Activated CD4-positive, alpha-beta T cell treated with anti-CD3 and anti-CD28 coated beads for 24 hours (primary cell): ENCODE data around the gene NR1I3.
"Not testable (repeated sequence)": the region's sequence is repeated elsewhere in the genome, so short reads cannot be mapped to it uniquely, and the experiment has no call there.

ENCODE experiments used
- DNase-seq, 2 donors: peaks; one replicate each; pipeline ENCODE4 v3.0.0-alpha.2; 2020; ENCODE audit warnings: low read depth in 2 of 2

NR1I3 gene

GRCh38 chr1:161238039-161238473 is at the start of gene NR1I3:
TSS of gene NR1I3 (minus strand) at chr1:161238203. CDS start at chr1:161236565, 1,638 bp downstream.
- no peak for DNase-seq

- DNase-seq = no peak
Measured at GRCh38 chr1:161287482-161288054, 49.6 kb upstream of the NR1I3 start.

DNA sequence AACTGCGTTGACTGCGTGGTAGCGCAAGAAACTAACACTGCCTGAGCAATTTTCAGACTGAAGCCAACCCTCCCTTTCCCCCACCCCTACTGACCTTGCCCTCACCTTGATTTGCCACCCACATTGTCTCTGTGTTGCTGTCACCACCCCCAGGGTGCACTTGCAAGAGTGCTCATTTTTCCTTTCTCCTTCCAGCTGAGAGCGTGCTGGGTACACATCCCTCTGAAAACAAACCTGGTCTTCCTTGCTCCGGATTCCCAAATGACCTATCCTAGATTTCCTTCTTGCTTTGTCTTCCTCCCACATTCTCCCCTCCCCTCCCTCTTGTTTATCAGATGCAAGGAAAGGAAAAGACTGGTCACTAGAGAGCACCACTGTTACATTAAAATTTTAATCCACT is 47.5 kb upstream of the NR1I3 start:
- DNase-seq = no peak

DNA sequence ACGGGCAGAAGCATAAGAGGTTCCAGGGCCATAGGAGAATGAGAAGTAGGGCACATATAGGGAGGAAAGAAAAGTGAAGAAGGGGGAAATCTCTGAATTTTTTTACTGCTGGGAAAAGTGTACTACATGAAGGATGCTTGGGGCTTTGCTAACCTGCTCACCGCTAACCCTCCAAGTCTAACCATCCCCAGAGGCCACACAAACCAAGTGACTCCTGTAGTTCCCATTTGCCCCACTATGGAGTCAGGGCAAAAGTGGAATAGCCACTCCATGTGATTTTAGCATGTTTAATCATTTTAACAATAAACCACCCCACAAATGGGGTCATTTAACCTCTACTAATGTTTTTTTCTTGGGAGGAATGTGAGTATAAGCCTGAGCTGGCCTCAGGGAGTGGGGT is 47.1 kb upstream of the NR1I3 start:
- no peak for DNase-seq

- no peak for DNase-seq
Measured at GRCh38 chr1:161282991-161283390, 45.0 kb upstream of the NR1I3 start.

- DNase-seq = no peak
Measured at GRCh38 chr1:161274874-161275273, 36.9 kb upstream of the NR1I3 start.

DNA sequence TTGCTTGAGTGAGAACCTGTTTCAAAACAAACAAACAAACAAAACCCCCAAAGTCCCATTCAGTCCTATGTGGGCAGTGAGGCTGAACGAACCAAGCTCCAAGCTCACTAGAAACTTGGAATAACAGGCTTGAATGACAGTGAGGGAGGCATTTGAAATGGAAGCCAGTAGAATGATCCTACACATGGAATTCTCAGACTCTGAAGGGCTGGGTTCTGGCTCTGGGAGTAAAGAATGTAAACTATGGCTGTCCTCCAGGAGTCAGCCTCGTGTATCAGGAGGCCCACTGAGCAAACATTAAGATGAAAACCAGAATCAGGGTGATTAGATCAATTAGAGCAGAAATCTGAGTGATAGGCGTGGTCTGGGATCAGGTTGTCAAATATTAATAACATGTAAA is 35.4 kb upstream of the NR1I3 start:
- no peak for DNase-seq

DNA sequence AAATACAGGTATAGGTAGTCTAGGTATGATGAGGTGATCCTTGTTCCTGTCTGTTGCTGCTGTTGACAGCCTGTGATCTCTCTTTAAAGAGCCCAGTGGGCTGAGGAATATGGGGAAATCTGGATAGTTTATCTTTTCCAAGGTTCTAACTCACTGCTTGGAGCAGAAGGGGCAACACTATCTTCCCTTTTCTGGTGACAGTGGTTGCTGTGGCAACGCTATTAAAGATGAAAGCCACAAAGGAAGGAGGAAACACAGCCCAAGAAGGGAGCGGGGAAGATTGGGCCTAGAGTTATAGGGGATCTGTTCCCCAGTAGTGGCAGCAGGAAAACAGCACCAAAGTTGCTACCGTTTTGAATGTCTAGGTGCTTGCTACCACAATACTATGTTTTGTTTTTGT is 29.3 kb upstream of the NR1I3 start:
- no peak for DNase-seq

GRCh38 chr1:161266836-161267235 is 28.8 kb upstream of the NR1I3 start:
- no peak for DNase-seq

- no peak for DNase-seq
Measured at GRCh38 chr1:161266202-161266601, 28.2 kb upstream of the NR1I3 start.

GRCh38 chr1:161265305-161265704 is 27.3 kb upstream of the NR1I3 start:
- no peak for DNase-seq

GRCh38 chr1:161261261-161262235 is 23.5 kb upstream of the NR1I3 start:
- DNase-seq = no peak

GRCh38 chr1:161260376-161261260 is 22.6 kb upstream of the NR1I3 start:
- no peak for DNase-seq

DNA sequence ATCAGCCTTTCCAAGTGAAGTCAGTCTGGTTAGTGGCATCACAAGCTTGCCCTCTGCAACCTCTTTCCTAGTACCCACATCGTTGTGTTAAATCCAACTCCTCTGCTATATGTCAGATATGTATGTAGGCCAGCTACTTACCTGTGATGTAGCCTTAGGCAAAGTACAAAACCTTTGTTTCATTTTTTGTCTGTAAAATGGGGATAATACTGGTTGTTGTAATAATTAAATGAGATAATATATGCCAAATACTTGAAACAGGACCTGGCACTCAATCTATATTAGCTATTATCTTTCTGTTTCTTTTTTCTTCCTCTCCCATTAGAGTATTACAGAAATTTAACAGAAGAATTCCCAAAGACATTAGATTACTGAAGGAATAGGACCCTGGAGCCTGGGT is 21.8 kb upstream of the NR1I3 start:
- DNase-seq = no peak

DNA sequence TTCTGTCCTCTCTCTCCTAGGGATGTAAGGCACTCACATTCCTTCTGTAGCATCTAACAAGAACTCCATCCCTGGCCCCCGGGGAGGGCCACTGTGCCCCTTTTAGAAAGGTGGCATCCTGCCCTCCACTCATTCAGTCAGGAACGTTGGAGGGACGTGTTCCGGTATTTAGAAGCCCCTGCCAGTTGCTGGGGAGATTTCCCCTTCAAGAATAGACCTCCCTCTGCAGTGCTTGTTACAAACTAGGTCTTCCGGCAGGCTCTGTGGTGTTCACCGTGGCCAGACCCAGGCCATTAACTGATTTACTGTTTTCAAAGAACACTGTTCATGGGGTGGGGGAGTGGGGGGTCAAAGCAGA is 21.3 kb upstream of the NR1I3 start:
- no peak for DNase-seq

GRCh38 chr1:161258439-161259344 is 20.7 kb upstream of the NR1I3 start, which contains the start of gene PCP4L1:
TSS of gene PCP4L1 (plus strand) at chr1:161258745. CDS start at chr1:161258975, 230 bp downstream.
- DNase-seq = peak; percentile 7 to 34

DNA sequence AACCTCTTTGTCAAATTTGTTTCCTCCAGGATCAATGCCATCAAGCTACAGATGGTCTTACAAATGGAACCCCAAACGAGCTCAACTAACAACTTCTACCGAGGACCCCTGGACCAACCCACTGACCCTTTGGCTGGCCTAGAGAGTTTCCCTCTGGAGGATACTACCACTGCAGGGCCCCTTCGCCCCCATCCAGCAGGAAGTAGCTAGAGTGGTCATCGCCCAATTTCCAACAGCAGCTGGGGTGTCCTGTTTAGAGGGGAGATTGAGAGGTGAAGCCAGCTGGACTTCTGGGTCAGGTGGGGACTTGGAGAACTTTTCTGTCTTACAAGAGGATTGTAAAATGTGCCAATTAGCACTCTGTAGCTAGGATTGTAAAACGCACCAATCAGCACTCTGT is 19.1 kb upstream of the NR1I3 start:
- DNase-seq = not testable (repeated sequence)

GRCh38 chr1:161255955-161256520 is 18.0 kb upstream of the NR1I3 start:
- not testable (repeated sequence) for DNase-seq

GRCh38 chr1:161255302-161255701 is 17.3 kb upstream of the NR1I3 start:
- DNase-seq = not testable (repeated sequence)

- DNase-seq = no peak
Measured at GRCh38 chr1:161251579-161251978, 13.6 kb upstream of the NR1I3 start.

DNA sequence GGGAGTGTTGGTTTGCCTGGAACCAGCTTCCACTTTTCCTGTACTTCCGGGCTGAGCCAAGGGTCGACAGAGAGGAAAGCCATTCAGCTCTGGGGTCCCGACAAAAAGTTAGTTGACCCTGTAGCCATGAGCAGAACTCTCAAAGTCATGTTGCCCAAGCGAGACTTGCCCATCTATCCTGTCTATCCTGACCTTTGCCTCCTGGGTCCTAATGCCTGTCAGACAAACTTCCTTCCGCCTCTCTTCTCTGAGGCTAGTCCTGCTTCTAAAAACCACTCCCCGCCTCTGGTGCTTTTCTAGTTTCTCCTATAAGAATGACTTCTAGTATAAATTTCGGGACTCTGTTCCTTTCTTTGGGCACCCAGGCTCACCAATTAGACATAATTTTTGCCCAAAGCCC is 12.8 kb upstream of the NR1I3 start:
- no peak for DNase-seq
